GM23248 (cell line): ENCODE measurements around the gene SPACDR.

Source experiments
- EZH2 ChIP-seq: fragments of 200-600 bp; sonication (generic); IDR thresholded peaks from 2 replicates; pipeline ENCODE4 v1.6.1; 2018; ENCODE audit warnings: antibody characterized with exemption, mild to moderate bottlenecking; ENCODE audit not compliant: insufficient read depth, poor library complexity, severe bottlenecking
- EZH2phosphoT487 ChIP-seq: fragments of 200-600 bp; sonication (generic); IDR thresholded peaks from 2 replicates; pipeline ENCODE4 v1.6.1; 2018; ENCODE audit warnings: antibody characterized with exemption, moderate library complexity, mild to moderate bottlenecking, low read depth; ENCODE audit not compliant: insufficient read depth

- no peak for TF ChIP-seq EZH2
- no peak for TF ChIP-seq EZH2phosphoT487
Observed at GRCh38 chr7:100444311-100445278, 19.5 kb downstream of the SPACDR start.
